CD4-positive, alpha-beta T cell (primary cell): Measurements from ENCODE around the gene FMNL1. TPM values are rescaled to one million over a fixed set of nuclear protein-coding genes. Genes with fewer than 3 reads are reported as not detected.
"Not testable (repeated sequence)": the region's sequence is repeated elsewhere in the genome, so short reads cannot be mapped to it uniquely, and the experiment has no call there.

Source experiments
- ATAC-seq: fragments of 200-7000 bp; cut with Tn5 transposase; one replicate; pipeline ENCODE4 v1.10.0; 2022; ENCODE audit warnings: mild to moderate bottlenecking; ENCODE audit not compliant: poor library complexity
- CTCF ChIA-PET: fragments of 350-600 bp; sonication (Branson Sonifier 250); formaldehyde crosslinking; loops from one replicate; lab custom pipeline; 2021; ENCODE audit warnings: antibody characterized with exemption, inconsistent platforms; lab: Charles Lee
- POLR2A ChIA-PET: fragments of 350-600 bp; sonication (Branson Sonifier 250); formaldehyde crosslinking; loops from one replicate; lab custom pipeline; 2021; ENCODE audit warnings: antibody characterized with exemption, inconsistent platforms; lab: Charles Lee
- DNase-seq, 14 experiments: peaks; one replicate each; pipeline ENCODE4 v3.0.0-alpha.2; 2013 to 2020; ENCODE audit warnings: mixed read lengths in 2 of 14
- H3K27ac ChIP-seq, 2 donors: one replicate each; pipeline versions ENCODE4 v1.5.1 to v1.7.0; 2013; ENCODE audit warnings: low read length in 2 of 2, low read depth in 1 of 2, mild to moderate bottlenecking in 1 of 2
- H3K27me3 ChIP-seq, 2 experiments: 1 replicate in 1 of 2; 2 replicates in 1 of 2; pipeline versions ENCODE4 v1.6.1 to v1.7.0; 2013; ENCODE audit warnings: low read length in 2 of 2, control low read depth in 1 of 2, mild to moderate bottlenecking in 1 of 2, moderate library complexity in 1 of 2; ENCODE audit not compliant: insufficient read depth in 2 of 2, control insufficient read depth in 1 of 2
- H3K36me3 ChIP-seq: one replicate; pipeline ENCODE4 v1.6.1; 2013; ENCODE audit warnings: low read length, control low read depth; ENCODE audit not compliant: insufficient read depth
- H3K4me1 ChIP-seq: one replicate; pipeline ENCODE4 v1.6.1; 2013; ENCODE audit warnings: low read length, control low read depth; ENCODE audit not compliant: insufficient read depth
- H3K4me3 ChIP-seq: one replicate; pipeline ENCODE4 v1.5.1; 2013; ENCODE audit warnings: mild to moderate bottlenecking, low read length, moderate library complexity
- H3K9me3 ChIP-seq, 2 experiments: 1 replicate in 1 of 2; 2 replicates in 1 of 2; pipeline versions ENCODE4 v1.6.1 to v1.7.0; 2013; ENCODE audit warnings: low read length in 2 of 2, mild to moderate bottlenecking in 2 of 2, control low read depth in 1 of 2, moderate library complexity in 1 of 2; ENCODE audit not compliant: control insufficient read depth in 1 of 2, insufficient read depth in 1 of 2
- H3K27ac Mint-ChIP-seq: one replicate; pipeline ENCODE4 v1.8.0; 2020; ENCODE audit warnings: mixed read lengths
- H3K27me3 Mint-ChIP-seq: one replicate; pipeline ENCODE4 v1.8.0; 2021; ENCODE audit warnings: mixed read lengths
- H3K36me3 Mint-ChIP-seq: one replicate; pipeline ENCODE4 v1.8.0; 2021; ENCODE audit warnings: low read depth, mixed read lengths
- H3K4me1 Mint-ChIP-seq: one replicate; pipeline ENCODE4 v1.8.0; 2021; ENCODE audit warnings: low read depth, mixed read lengths
- H3K4me3 Mint-ChIP-seq: one replicate; pipeline ENCODE4 v1.8.0; 2020; ENCODE audit warnings: mild to moderate bottlenecking, mixed read lengths
- H3K9me3 Mint-ChIP-seq: one replicate; pipeline ENCODE4 v1.8.0; 2020; ENCODE audit warnings: mixed read lengths
- intact Hi-C, 2 experiments: fragments of 100-400 bp; cut with DNase I in 1 of 2; cut with micrococcal nuclease in 1 of 2; formaldehyde crosslinking; loops; one replicate each; pipeline versions ENCODE4 v1.15.1 to v1.9.0; 2023 to 2025; cut with DNase I, micrococcal nuclease
- total RNA-seq, 174 experiments: library from RNA in 2 of 174; stranded (reverse) in 2 of 174; gene quantifications; one replicate each; pipeline ENCODE4 v1.2.3 and lab custom pipeline; 2021 to 2026
- TF ChIP-seq, protein P1 (sequence below): fragments of 200-600 bp; IDR thresholded peaks from one replicate; pipeline ENCODE4 v1.8.0; 2022; ENCODE audit warnings: antibody characterized with exemption, mild to moderate bottlenecking

Gene FMNL1
- total RNA-seq, 2 experiments from 2014 or later, result 378 to 387 TPM

GRCh38 chr17:45197555-45198334 lies 23.9 kb upstream of the FMNL1 start:
- intact Hi-C loops, result loop anchor here (1.0 to 10.0 kb wide), 6 partner anchors 35 to 420 kb away; partner anchors contain the start of genes ACBD4 (in 2 of the 2), GFAP (in 1 of the 2), HEXIM1 (in 1 of the 2) and HEXIM2 (in 1 of the 2)
- DNase-seq, result peak; percentile 72 to 91 (median 84)

DNA sequence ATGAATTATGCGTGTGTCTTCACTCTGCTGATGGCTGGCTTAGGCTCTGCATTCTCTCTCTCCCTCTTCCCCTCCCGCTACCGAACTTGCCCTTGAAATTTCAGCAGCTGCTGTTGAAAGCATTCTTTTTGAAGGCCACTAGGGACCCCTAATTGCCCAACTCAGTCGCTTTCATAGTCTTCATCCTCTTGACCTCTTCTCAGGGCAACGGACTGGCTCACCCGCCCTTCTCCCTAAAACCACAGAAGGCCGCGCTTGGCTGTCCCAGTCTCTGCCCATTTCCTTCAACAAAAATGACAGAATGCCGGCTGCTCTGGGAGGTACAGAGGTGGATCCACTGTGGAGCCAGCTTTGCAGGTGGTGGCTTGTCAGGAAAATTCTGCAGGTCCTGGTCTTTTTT lies 21.0 kb upstream of the FMNL1 start:
- Mint-ChIP-seq H3K9me3 (no peaks in the 10 kb centered on the region), H3K4me3 (no peak overlapping the region), H3K27me3 (no peaks in the 10 kb centered on the region), H3K4me1 (peaks cover 3% of the 10 kb centered on the region), H3K27ac (no peak overlapping the region), H3K36me3 (peaks cover 5% of the 10 kb centered on the region)
- no peaks in the 10 kb centered on the region for H3K27me3 ChIP-seq
- TF ChIP-seq, protein P1, sequence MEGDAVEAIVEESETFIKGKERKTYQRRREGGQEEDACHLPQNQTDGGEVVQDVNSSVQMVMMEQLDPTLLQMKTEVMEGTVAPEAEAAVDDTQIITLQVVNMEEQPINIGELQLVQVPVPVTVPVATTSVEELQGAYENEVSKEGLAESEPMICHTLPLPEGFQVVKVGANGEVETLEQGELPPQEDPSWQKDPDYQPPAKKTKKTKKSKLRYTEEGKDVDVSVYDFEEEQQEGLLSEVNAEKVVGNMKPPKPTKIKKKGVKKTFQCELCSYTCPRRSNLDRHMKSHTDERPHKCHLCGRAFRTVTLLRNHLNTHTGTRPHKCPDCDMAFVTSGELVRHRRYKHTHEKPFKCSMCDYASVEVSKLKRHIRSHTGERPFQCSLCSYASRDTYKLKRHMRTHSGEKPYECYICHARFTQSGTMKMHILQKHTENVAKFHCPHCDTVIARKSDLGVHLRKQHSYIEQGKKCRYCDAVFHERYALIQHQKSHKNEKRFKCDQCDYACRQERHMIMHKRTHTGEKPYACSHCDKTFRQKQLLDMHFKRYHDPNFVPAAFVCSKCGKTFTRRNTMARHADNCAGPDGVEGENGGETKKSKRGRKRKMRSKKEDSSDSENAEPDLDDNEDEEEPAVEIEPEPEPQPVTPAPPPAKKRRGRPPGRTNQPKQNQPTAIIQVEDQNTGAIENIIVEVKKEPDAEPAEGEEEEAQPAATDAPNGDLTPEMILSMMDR, result no peak
- ChIA-PET CTCF (interaction anchor here (1.4 to 6.4 kb wide), 3 partner anchors 49 to 65 kb away, joined by 3 to 79 read pairs (median 21); partner anchors contain the start of genes ACBD4 and HEXIM1), POLR2A (interaction anchor here (1.6 kb wide), 1 partner anchor 52 kb away, joined by 7 read pairs; the partner anchor contains the start of gene HEXIM1)
- H3K4me3 ChIP-seq, result no peak overlapping the region
- no peaks in the 10 kb centered on the region for H3K36me3 ChIP-seq
- intact Hi-C loops, result no loop called here
- no peak overlapping the region for H3K27ac ChIP-seq
- peaks cover 8% of the 10 kb centered on the region for H3K4me1 ChIP-seq
- ATAC-seq, result no peak
- H3K9me3 ChIP-seq, result no peaks in the 10 kb centered on the region
- no peak for DNase-seq

More at GRCh38 chr17:45197555-45198334, 23.9 kb upstream of the FMNL1 start:
- H3K9me3 ChIP-seq, result no peaks in the 10 kb centered on the region
- H3K27me3 ChIP-seq, result no peaks in the 10 kb centered on the region
- H3K36me3 Mint-ChIP-seq, result no peaks in the 10 kb centered on the region
- no peak overlapping the region for H3K27ac Mint-ChIP-seq
- H3K4me1 ChIP-seq, result peaks cover 8% of the 10 kb centered on the region
- H3K9me3 Mint-ChIP-seq, result no peaks in the 10 kb centered on the region
- no peaks in the 10 kb centered on the region for H3K27me3 Mint-ChIP-seq
- no peak overlapping the region for H3K4me3 Mint-ChIP-seq
- peaks cover 3% of the 10 kb centered on the region for H3K4me1 Mint-ChIP-seq
- ATAC-seq, result peak; percentile 100
- TF ChIP-seq, protein P1, result peak; percentile 92
- no peak overlapping the region for H3K4me3 ChIP-seq
- ChIA-PET POLR2A (interaction anchor here (0.7 to 2.3 kb wide), 9 partner anchors 25 to 120 kb away, joined by 3 to 42 read pairs (median 5); partner anchors contain the start of genes ACBD4, HEXIM1 and HEXIM2), CTCF (interaction anchor here (0.5 to 6.4 kb wide), 21 partner anchors 9 to 150 kb away, joined by 3 to 79 read pairs (median 4); partner anchors contain the start of genes ACBD4, HEXIM1, HEXIM2 and PLCD3)
- H3K27ac ChIP-seq, result no peak overlapping the region
- no peaks in the 10 kb centered on the region for H3K36me3 ChIP-seq

GRCh38 chr17:45201457-45201856 lies 20.2 kb upstream of the FMNL1 start:
- Histone ChIP-seq H3K36me3 (no peaks in the 10 kb centered on the region), H3K4me1 (peaks cover 8% of the 10 kb centered on the region), H3K27ac (no peak overlapping the region), H3K9me3 (no peaks in the 10 kb centered on the region), H3K27me3 (no peaks in the 10 kb centered on the region), H3K4me3 (no peak overlapping the region)
- ChIA-PET POLR2A (interaction anchor here (1.6 kb wide), 1 partner anchor 53 kb away, joined by 7 read pairs; the partner anchor contains the start of gene HEXIM1), CTCF (interaction anchor here (1.4 to 2.7 kb wide), 2 partner anchors 49 to 66 kb away, joined by 3 to 21 read pairs; partner anchors contain the start of gene ACBD4)
- Mint-ChIP-seq H3K4me1 (peaks cover 3% of the 10 kb centered on the region), H3K4me3 (no peak overlapping the region), H3K27me3 (no peaks in the 10 kb centered on the region), H3K27ac (no peak overlapping the region), H3K9me3 (no peaks in the 10 kb centered on the region), H3K36me3 (peaks cover 5% of the 10 kb centered on the region)
- TF ChIP-seq, protein P1, result no peak
- no peak for ATAC-seq
- intact Hi-C loops, result no loop called here
- DNase-seq, result no peak

DNA sequence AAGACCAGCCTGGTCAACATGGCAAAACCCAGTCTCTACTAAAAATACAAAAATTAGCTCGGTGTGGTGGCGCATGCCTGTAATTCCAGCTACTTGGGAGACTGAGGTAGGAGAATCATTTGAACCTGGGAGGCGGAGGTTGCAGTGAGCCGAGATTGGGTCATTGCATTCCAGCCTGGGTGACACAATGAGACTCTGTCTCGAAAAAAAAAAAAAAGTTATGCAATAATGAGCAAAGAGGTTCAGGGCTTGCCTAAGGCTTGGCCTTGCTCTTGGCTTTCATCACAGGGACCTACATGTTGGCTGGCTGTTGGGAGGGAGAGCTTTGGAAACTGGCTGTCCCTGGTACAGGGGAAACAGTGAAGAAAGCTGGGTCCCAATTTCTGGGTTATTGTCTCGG lies 19.8 kb upstream of the FMNL1 start:
- H3K9me3 Mint-ChIP-seq, H3K4me3 Mint-ChIP-seq, H3K27ac ChIP-seq, ATAC-seq, intact Hi-C loops, H3K36me3 ChIP-seq, H3K27me3 Mint-ChIP-seq, H3K4me3 ChIP-seq, H3K4me1 Mint-ChIP-seq, H3K9me3 ChIP-seq, H3K27ac Mint-ChIP-seq, H3K27me3 ChIP-seq, H3K36me3 Mint-ChIP-seq, H3K4me1 ChIP-seq: not testable (repeated sequence)
- CTCF ChIA-PET, result interaction anchor here (1.4 to 2.7 kb wide), 2 partner anchors 50 to 67 kb away, joined by 3 to 21 read pairs; partner anchors contain the start of gene ACBD4
- DNase-seq, result peak in 1 of 14 experiments; percentile 38
- POLR2A ChIA-PET, result interaction anchor here (1.6 kb wide), 1 partner anchor 53 kb away, joined by 7 read pairs; the partner anchor contains the start of gene HEXIM1
